Measurements from ENCODE around the gene GAPDHS. TPM values are rescaled to one million over a fixed set of nuclear protein-coding genes. Genes with fewer than 3 reads are reported as not detected.
A peak's percentile ranks its signal among the peaks of the same experiment; 100 is the strongest.

GAPDHS gene
- total RNA-seq, 1 donor from 2014 or later: not detected

DNA sequence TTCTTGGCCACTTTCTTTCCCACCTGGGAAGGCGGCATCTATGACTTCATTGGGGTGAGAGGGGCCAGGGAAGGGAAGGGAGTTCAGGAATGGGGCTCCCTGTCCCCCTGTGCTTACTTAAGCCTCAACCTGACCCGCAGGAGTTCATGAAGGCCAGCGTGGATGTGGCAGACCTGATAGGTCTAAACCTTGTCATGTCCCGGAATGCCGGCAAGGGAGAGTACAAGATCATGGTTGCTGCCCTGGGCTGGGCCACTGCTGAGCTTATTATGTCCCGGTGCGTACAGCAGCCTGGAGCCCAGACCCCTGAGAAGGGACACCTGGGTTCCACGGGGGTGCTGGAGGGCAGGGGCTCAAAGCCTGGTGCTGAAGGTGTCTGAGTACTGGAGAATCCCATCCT, 13.3 kb downstream of the GAPDHS start:
- no peak for DNase-seq
- TF ChIP-seq, protein P1, sequence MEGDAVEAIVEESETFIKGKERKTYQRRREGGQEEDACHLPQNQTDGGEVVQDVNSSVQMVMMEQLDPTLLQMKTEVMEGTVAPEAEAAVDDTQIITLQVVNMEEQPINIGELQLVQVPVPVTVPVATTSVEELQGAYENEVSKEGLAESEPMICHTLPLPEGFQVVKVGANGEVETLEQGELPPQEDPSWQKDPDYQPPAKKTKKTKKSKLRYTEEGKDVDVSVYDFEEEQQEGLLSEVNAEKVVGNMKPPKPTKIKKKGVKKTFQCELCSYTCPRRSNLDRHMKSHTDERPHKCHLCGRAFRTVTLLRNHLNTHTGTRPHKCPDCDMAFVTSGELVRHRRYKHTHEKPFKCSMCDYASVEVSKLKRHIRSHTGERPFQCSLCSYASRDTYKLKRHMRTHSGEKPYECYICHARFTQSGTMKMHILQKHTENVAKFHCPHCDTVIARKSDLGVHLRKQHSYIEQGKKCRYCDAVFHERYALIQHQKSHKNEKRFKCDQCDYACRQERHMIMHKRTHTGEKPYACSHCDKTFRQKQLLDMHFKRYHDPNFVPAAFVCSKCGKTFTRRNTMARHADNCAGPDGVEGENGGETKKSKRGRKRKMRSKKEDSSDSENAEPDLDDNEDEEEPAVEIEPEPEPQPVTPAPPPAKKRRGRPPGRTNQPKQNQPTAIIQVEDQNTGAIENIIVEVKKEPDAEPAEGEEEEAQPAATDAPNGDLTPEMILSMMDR (IDR thresholded peaks at IDR 0.05; ENCODE audit: partially characterized antibody, unreplicated experiment): no peak
- Mint-ChIP-seq H3K9me3 (ENCODE audit: unreplicated experiment) (peaks cover 8% of the 10 kb centered on the region), H3K27me3 (ENCODE audit: unreplicated experiment) (peaks cover 11% of the 10 kb centered on the region), H3K4me3 (ENCODE audit: unreplicated experiment) (peak overlapping the region; percentile 87), H3K27ac (ENCODE audit: unreplicated experiment) (peak overlapping the region; percentile 35), H3K36me3 (ENCODE audit: unreplicated experiment) (no peaks in the 10 kb centered on the region), H3K4me1 (ENCODE audit: low read depth, unreplicated experiment) (peaks cover 3% of the 10 kb centered on the region)

DNA sequence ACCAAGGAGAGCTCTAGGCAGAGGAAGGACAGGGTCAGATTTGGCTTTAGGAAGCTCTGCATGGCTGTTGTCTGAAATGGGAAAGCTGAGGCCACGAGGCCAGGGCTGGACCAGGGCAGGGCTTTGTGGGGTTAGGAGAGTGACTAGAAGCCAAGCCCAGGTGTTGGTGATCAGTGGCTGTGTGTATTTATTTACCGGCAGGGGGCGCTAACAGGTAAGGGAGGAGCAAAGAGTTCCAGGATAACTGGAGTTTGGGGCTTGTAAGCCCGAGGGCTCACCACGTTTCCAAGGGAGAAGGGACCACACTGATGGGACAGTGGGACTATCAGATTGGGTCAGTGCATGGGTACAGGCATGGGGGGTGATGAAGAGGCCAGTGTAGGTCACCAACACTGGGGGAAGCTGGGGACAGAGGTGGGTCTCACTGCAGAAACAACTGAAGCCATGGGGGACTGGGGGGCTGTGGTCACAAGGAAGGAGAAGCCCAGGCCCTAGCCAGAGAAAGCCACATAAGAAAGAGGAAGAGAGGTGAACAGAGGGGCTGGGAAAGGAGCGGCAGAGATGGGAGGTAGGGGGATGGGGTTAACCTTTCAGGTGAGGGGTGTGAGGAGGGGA, 16.0 kb downstream of the GAPDHS start:
- Mint-ChIP-seq H3K4me3 (ENCODE audit: unreplicated experiment) (no peak overlapping the region), H3K27ac (ENCODE audit: unreplicated experiment) (no peak overlapping the region), H3K27me3 (ENCODE audit: unreplicated experiment) (peaks cover 12% of the 10 kb centered on the region), H3K9me3 (ENCODE audit: unreplicated experiment) (peaks cover 8% of the 10 kb centered on the region), H3K4me1 (ENCODE audit: low read depth, unreplicated experiment) (peaks cover 3% of the 10 kb centered on the region), H3K36me3 (ENCODE audit: unreplicated experiment) (no peaks in the 10 kb centered on the region)
- DNase-seq: peak; percentile 52
- TF ChIP-seq, protein P1 (IDR thresholded peaks at IDR 0.05; ENCODE audit: partially characterized antibody, unreplicated experiment): peak; percentile 88

DNA sequence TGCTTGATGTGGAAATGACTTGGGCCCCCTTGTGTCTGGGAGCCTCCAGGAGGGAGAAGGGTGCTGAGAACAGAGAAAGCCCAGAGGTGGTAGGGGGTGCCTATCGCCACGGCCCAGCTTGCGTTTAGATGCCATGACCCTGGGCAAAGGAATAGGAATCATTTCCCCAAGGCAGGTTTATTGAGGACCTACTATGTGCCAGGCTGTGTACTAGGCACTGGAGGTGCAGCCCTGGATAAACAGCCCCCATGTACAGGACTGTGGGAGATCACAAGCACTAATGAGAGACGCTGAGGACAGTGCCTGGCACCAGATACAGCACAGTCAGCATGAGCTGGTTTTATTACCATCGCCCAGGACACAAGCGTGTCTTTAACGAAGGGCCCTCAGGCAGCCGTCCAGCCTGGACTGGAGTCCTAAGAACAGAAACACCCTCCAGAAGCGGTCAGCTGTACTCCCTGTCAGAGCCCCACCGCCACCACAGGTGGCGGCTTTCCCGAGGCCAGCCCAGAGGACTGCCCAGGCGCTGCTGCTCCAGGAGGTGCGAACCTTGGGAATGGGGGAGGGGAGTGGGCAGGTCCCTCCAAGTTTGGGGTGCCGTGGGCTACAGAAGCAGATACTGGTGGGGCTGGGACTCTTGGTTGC, 16.7 kb downstream of the GAPDHS start:
- DNase-seq: no peak
- Mint-ChIP-seq H3K36me3 (ENCODE audit: unreplicated experiment) (no peaks in the 10 kb centered on the region), H3K27ac (ENCODE audit: unreplicated experiment) (no peak overlapping the region), H3K27me3 (ENCODE audit: unreplicated experiment) (peaks cover 14% of the 10 kb centered on the region), H3K4me1 (ENCODE audit: low read depth, unreplicated experiment) (peaks cover 3% of the 10 kb centered on the region), H3K9me3 (ENCODE audit: unreplicated experiment) (peaks cover 8% of the 10 kb centered on the region), H3K4me3 (ENCODE audit: unreplicated experiment) (no peak overlapping the region)
- TF ChIP-seq, protein P1 (IDR thresholded peaks at IDR 0.05; ENCODE audit: partially characterized antibody, unreplicated experiment): no peak

DNA sequence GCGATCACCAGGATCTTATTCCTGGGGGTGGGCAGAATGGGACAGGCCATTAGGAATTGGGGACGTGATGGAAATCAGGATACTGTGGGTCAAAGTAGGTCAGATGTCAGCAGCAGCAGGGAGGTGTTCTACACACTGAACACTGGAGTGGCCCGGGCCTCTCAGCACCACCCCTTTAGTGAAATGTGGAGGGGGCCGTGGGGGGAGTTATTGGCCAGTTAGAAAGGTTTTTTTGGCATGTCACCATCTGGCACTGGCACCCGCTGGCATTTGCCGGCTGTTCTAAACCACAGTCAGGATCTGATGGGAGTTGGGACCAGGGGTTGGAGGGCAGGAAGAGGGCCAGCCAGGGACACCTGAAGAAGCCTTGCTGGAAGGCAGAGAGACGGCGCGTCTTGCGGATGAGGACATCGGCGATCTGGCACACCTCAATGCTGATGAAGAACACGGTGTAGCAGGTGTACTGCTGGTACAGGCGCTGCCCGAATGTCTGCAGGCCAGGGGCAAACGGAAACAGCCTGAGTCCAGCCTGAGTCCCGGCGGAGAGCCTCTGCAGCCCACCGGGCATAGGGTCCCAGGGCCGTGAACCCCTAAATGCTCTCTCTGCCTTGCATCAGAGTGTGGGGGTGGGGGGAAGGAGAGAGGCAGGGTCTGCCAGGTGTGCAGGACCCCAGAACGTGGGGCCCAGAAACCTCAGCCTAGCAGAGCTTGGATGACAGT, 18.0 kb downstream of the GAPDHS start:
- H3K27me3 Mint-ChIP-seq (ENCODE audit: unreplicated experiment): peaks cover 16% of the 10 kb centered on the region
- H3K27ac Mint-ChIP-seq (ENCODE audit: unreplicated experiment): no peak overlapping the region
- TF ChIP-seq, protein P1 (IDR thresholded peaks at IDR 0.05; ENCODE audit: partially characterized antibody, unreplicated experiment): no peak
- peaks cover 8% of the 10 kb centered on the region for H3K9me3 Mint-ChIP-seq (ENCODE audit: unreplicated experiment)
- no peak overlapping the region for H3K4me3 Mint-ChIP-seq (ENCODE audit: unreplicated experiment)
- DNase-seq: no peak
- H3K4me1 Mint-ChIP-seq (ENCODE audit: low read depth, unreplicated experiment): peaks cover 2% of the 10 kb centered on the region
- H3K36me3 Mint-ChIP-seq (ENCODE audit: unreplicated experiment): no peaks in the 10 kb centered on the region
